ENCODE measurements around the gene TCEANC2. TPM values are rescaled to one million over a fixed set of nuclear protein-coding genes. Genes with fewer than 3 reads are reported as not detected.

The TCEANC2 gene
- polyA plus RNA-seq, 1 of the 3 experiments (the other 2 are of a cell fraction): 4.7 TPM

GRCh38 chr1:54139711-54140110, 86.3 kb downstream of the TCEANC2 start (continued):
- no peak for TF ChIP-seq PBX3 (IDR thresholded peaks at IDR 0.05)
- no peak for TF ChIP-seq USF2 (IDR thresholded peaks at IDR 0.05; ENCODE audit: borderline replicate concordance, low read depth, low read length)
- no peak for TF ChIP-seq RXRA (IDR thresholded peaks at IDR 0.05; ENCODE audit: borderline replicate concordance, low read depth)
- TF ChIP-seq FOSL2 (IDR thresholded peaks at IDR 0.05; ENCODE audit: borderline replicate concordance, low read depth): no peak
- TF ChIP-seq GATA2 (CRISPR knock-in tag; IDR thresholded peaks at IDR 0.05): no peak

GRCh38 chr1:54142146-54142900, 88.9 kb downstream of the TCEANC2 start:
- ChIA-PET POLR2A (no interaction called here), CTCF (interaction anchor here (1.0 kb wide), 1 partner anchor 347 kb away, joined by 4 read pairs; no protein-coding TSS in a partner anchor)
- Histone ChIP-seq H3K4me1 (ENCODE audit: control insufficient read depth in 1 of 2, insufficient read depth in 2 of 2, low read depth in 1 of 2, low read length in 1 of 2) (peaks cover 0 to 10% of the 10 kb centered on the region in 2 experiments; a peak in 1 of 4 replicates), H3K27me3 (ENCODE audit: insufficient read depth) (no peaks in the 10 kb centered on the region), H3K4me2 (no peak overlapping the region), H3K79me2 (ENCODE audit: insufficient read depth) (no peaks in the 10 kb centered on the region), H4K20me1 (ENCODE audit: insufficient read depth) (no peaks in the 10 kb centered on the region), H3K4me3 (ENCODE audit: low read depth in 2 of 2, low read length in 1 of 2) (no peak overlapping the region), H3K9me3 (no peaks in the 10 kb centered on the region), H3F3A (replicated peaks; ENCODE audit: insufficient read depth) (no peaks in the 10 kb centered on the region), H3K9me2 (no peaks in the 10 kb centered on the region), H3K36me3 (replicated peaks in 1 of 2; ENCODE audit: control insufficient read depth in 1 of 2, insufficient read depth in 2 of 2, low read length in 1 of 2) (no peaks in the 10 kb centered on the region), H3K27ac (ENCODE audit: low read depth in 2 of 2, low read length in 1 of 2) (no peak overlapping the region), H2AFZ (ENCODE audit: low read depth) (no peak overlapping the region), H3K9ac (no peak overlapping the region)
- no peak for DNase-seq
- no peak for TF ChIP-seq NRF1 (IDR thresholded peaks at IDR 0.05; ENCODE audit: low read depth, low read length)
- TF ChIP-seq USF2 (IDR thresholded peaks at IDR 0.05; ENCODE audit: borderline replicate concordance, low read depth, low read length): no peak
- TF ChIP-seq RCOR1 (IDR thresholded peaks at IDR 0.05; ENCODE audit: low read length): no peak
- no peak for TF ChIP-seq JUND (IDR thresholded peaks at IDR 0.05)
- no peak for TF ChIP-seq SMC3 (IDR thresholded peaks at IDR 0.05; ENCODE audit: low read depth, low read length)
- no peak for TF ChIP-seq PBX3 (IDR thresholded peaks at IDR 0.05)
- TF ChIP-seq RFX5 (IDR thresholded peaks at IDR 0.05; ENCODE audit: low read length): no peak
- TF ChIP-seq NFIC (IDR thresholded peaks at IDR 0.05; ENCODE audit: borderline replicate concordance): no peak
- no peak for TF ChIP-seq RAD21 (IDR thresholded peaks at IDR 0.05; ENCODE audit: low read length)
- TF ChIP-seq FOSL2 (IDR thresholded peaks at IDR 0.05; ENCODE audit: borderline replicate concordance, low read depth): no peak
- TF ChIP-seq CTCF (IDR thresholded peaks at IDR 0.05): no peak
- TF ChIP-seq TEAD4 (IDR thresholded peaks at IDR 0.05; ENCODE audit: borderline replicate concordance, insufficient read depth): no peak
- no peak for TF ChIP-seq ELF1 (IDR thresholded peaks at IDR 0.05)
- TF ChIP-seq USF1 (IDR thresholded peaks at IDR 0.05; ENCODE audit: borderline replicate concordance, low read depth): no peak
- no peak for TF ChIP-seq IRF3 (IDR thresholded peaks at IDR 0.05; ENCODE audit: low read depth, low read length)
- TF ChIP-seq MEF2A (IDR thresholded peaks at IDR 0.05; ENCODE audit: borderline replicate concordance, low read depth): no peak
- no peak for TF ChIP-seq EP300 (IDR thresholded peaks at IDR 0.05; ENCODE audit: borderline replicate concordance in 1 of 2, low read depth in 1 of 2, low read length in 1 of 2)
- TF ChIP-seq FOXJ3 (CRISPR knock-in tag; IDR thresholded peaks at IDR 0.05): no peak
- TF ChIP-seq MXI1 (IDR thresholded peaks at IDR 0.05; ENCODE audit: low read depth, low read length): no peak
- no peak for TF ChIP-seq GABPA (IDR thresholded peaks at IDR 0.05; ENCODE audit: low read depth)
- WGBS (ENCODE audit: low lambda C conversion rate): 68% methylated on average over 9 of the region's 9 CpGs

Data from SK-N-SH (cell line).